Measurements from ENCODE around the gene TEX28.
"Not testable (repeated sequence)": the region's sequence is repeated elsewhere in the genome, so short reads cannot be mapped to it uniquely, and the experiment has no call there.

Gene TEX28

GRCh38 chrX:154294791-154295574 lies at the start of gene TEX28:
TSS of gene TEX28 (minus strand) at chrX:154295124. CDS start at chrX:154292117, 3,007 bp downstream.
- DNase-seq (ENCODE audit: low read depth) = no peak

- not testable (repeated sequence) for DNase-seq (ENCODE audit: low read depth)
Measured at GRCh38 chrX:154343620-154344019, 48.7 kb upstream of the TEX28 start.

- DNase-seq (ENCODE audit: low read depth) = not testable (repeated sequence)
Measured at GRCh38 chrX:154343063-154343462, 48.1 kb upstream of the TEX28 start.

GRCh38 chrX:154341399-154342298 lies 46.7 kb upstream of the TEX28 start:
- DNase-seq (ENCODE audit: low read depth) = not testable (repeated sequence)

GRCh38 chrX:154334496-154334895 lies 39.6 kb upstream of the TEX28 start:
- no peak for DNase-seq (ENCODE audit: low read depth)

GRCh38 chrX:154333837-154334271 lies 38.9 kb upstream of the TEX28 start:
- DNase-seq (ENCODE audit: low read depth) = no peak

- DNase-seq (ENCODE audit: low read depth) = no peak
Measured at GRCh38 chrX:154333116-154333515, 38.2 kb upstream of the TEX28 start.

GRCh38 chrX:154332561-154332960 lies 37.6 kb upstream of the TEX28 start:
- DNase-seq (ENCODE audit: low read depth) = no peak

- DNase-seq (ENCODE audit: low read depth) = no peak
Measured at GRCh38 chrX:154329294-154329693, 34.4 kb upstream of the TEX28 start.

- no peak for DNase-seq (ENCODE audit: low read depth)
Measured at GRCh38 chrX:154328646-154329045, 33.7 kb upstream of the TEX28 start.

GRCh38 chrX:154327038-154327820 lies 32.3 kb upstream of the TEX28 start:
- DNase-seq (ENCODE audit: low read depth) = no peak

- DNase-seq (ENCODE audit: low read depth) = no peak
Measured at GRCh38 chrX:154325541-154325940, 30.6 kb upstream of the TEX28 start.

GRCh38 chrX:154323537-154323936 lies 28.6 kb upstream of the TEX28 start:
- DNase-seq (ENCODE audit: low read depth) = no peak

GRCh38 chrX:154322890-154323289 lies 28.0 kb upstream of the TEX28 start:
- DNase-seq (ENCODE audit: low read depth) = no peak

GRCh38 chrX:154321594-154321993 lies 26.7 kb upstream of the TEX28 start:
- no peak for DNase-seq (ENCODE audit: low read depth)

- no peak for DNase-seq (ENCODE audit: low read depth)
Measured at GRCh38 chrX:154321152-154321551, 26.2 kb upstream of the TEX28 start.

GRCh38 chrX:154320406-154320805 lies 25.5 kb upstream of the TEX28 start:
- DNase-seq (ENCODE audit: low read depth) = no peak

GRCh38 chrX:154317391-154317995 lies 22.6 kb upstream of the TEX28 start:
- no peak for DNase-seq (ENCODE audit: low read depth)

GRCh38 chrX:154315416-154315815 lies 20.5 kb upstream of the TEX28 start:
- no peak for DNase-seq (ENCODE audit: low read depth)

GRCh38 chrX:154313147-154313546 lies 18.2 kb upstream of the TEX28 start:
- DNase-seq (ENCODE audit: low read depth) = no peak

- no peak for DNase-seq (ENCODE audit: low read depth)
Measured at GRCh38 chrX:154312116-154312515, 17.2 kb upstream of the TEX28 start.

Data from stimulated activated CD8-positive, alpha-beta memory T cell treated with anti-CD3 and anti-CD28 coated beads, Interleukin-15, amount 100 ng/mL, for 24 hours (primary cell).